Posterior vena cava (tissue), 2 donors: ENCODE results near the gene ZNF333. TPM values are rescaled to one million over a fixed set of nuclear protein-coding genes. Genes with fewer than 3 reads are reported as not detected.

Source experiments
- DNase-seq: peaks from one replicate; pipeline ENCODE4 v3.0.0-alpha.2; 2020; ENCODE audit warnings: low spot score
- intact Hi-C, 2 donors: fragments of 100-400 bp; cut with DNase I; formaldehyde crosslinking; loops; one replicate each; pipeline versions ENCODE4 v1.14.1 to v1.14.2; 2022 to 2023
- long read RNA-seq, 2 donors: library from polyadenylated mRNA; unstranded; transcript quantifications; one replicate each; pipeline ENCODE4 v2.0.0, GENCODE V29; 2020 to 2021
- total RNA-seq, 2 donors: library from RNA; stranded (reverse); fragmentation: NEBNext Ultra II Directional; extraction: Animal tissue kit (Norgen Biotek cat#: 25700); gene quantifications; one replicate each; pipeline ENCODE4 v1.2.1, GENCODE V29; 2021
- donor health status: DM: yes; HTN: yes; CAD: no.
- donor health status: DM: yes; HTN: yes; CAD: no.

Gene ZNF333
- 10 to 100 TPM; 17.5 to 20.3 TPM for total RNA-seq
- long read RNA-seq, donor 1, full-length matches to known transcripts = 2 of 4 reads
- long read RNA-seq, donor 1, partial matches to known transcripts = 0 of 4 reads
- long read RNA-seq, donor 1, other reads (novel, unspliced or antisense) = 2 of 4 reads
- long read RNA-seq, donor 2, partial matches to known transcripts = 1 of 12 reads
- long read RNA-seq, donor 2, other reads (novel, unspliced or antisense) = 11 of 12 reads

GRCh38 chr19:14689598-14690503 lies at the start of gene ZNF333:
Gene ZNF333, plus strand, starts transcription at chr19:14690048. Its CDS starts 3,444 bp downstream, at chr19:14693492.
- peak; percentile 98 for DNase-seq
- intact Hi-C loops = loop anchor here in 1 of 2 donors (5.0 kb wide), 1 partner anchor 123 kb away; no protein-coding TSS in a partner anchor

GRCh38 chr19:14648506-14648905 lies 41.3 kb upstream of the ZNF333 start:
- DNase-seq = no peak
- intact Hi-C loops = no loop called here

- intact Hi-C loops = no loop called here
- DNase-seq = no peak
These were observed 40.8 kb upstream of the ZNF333 start for GRCh38 chr19:14649020-14649419.

GRCh38 chr19:14650161-14650560 lies 39.7 kb upstream of the ZNF333 start:
- DNase-seq = no peak
- intact Hi-C loops = no loop called here

GRCh38 chr19:14654786-14655560 lies 34.9 kb upstream of the ZNF333 start:
- intact Hi-C loops = no loop called here
- no peak for DNase-seq

GRCh38 chr19:14655726-14656125 lies 34.1 kb upstream of the ZNF333 start:
- intact Hi-C loops = no loop called here
- no peak for DNase-seq

GRCh38 chr19:14659874-14660489 lies 29.9 kb upstream of the ZNF333 start:
- no peak for DNase-seq
- intact Hi-C loops = no loop called here

GRCh38 chr19:14661372-14661924 lies 28.4 kb upstream of the ZNF333 start:
- DNase-seq = no peak
- intact Hi-C loops = no loop called here

GRCh38 chr19:14669940-14670339 lies 19.9 kb upstream of the ZNF333 start:
- DNase-seq = no peak
- intact Hi-C loops = no loop called here

- no peak for DNase-seq
These were observed 19.4 kb upstream of the ZNF333 start for GRCh38 chr19:14670408-14670807.

GRCh38 chr19:14672188-14672872 lies 17.5 kb upstream of the ZNF333 start:
- intact Hi-C loops = no loop called here
- no peak for DNase-seq

More at GRCh38 chr19:14670408-14670807, 19.4 kb upstream of the ZNF333 start:
- intact Hi-C loops = no loop called here

GRCh38 chr19:14673088-14673487 lies 16.8 kb upstream of the ZNF333 start:
- DNase-seq = no peak
- intact Hi-C loops = no loop called here

GRCh38 chr19:14674764-14675163 lies 15.1 kb upstream of the ZNF333 start, which contains the start of gene ADGRE3:
Gene ADGRE3, minus strand, starts transcription at chr19:14674844. Its CDS starts 74 bp downstream, at chr19:14674770.
- DNase-seq = no peak
- intact Hi-C loops = no loop called here

- intact Hi-C loops = no loop called here
- no peak for DNase-seq
These were observed 13.1 kb upstream of the ZNF333 start for GRCh38 chr19:14676762-14677161.

GRCh38 chr19:14677464-14677863 lies 12.4 kb upstream of the ZNF333 start:
- no peak for DNase-seq
- intact Hi-C loops = no loop called here

GRCh38 chr19:14678199-14678598 lies 11.6 kb upstream of the ZNF333 start:
- intact Hi-C loops = no loop called here
- no peak for DNase-seq

- intact Hi-C loops = no loop called here
- no peak for DNase-seq
These were observed 7.8 kb upstream of the ZNF333 start for GRCh38 chr19:14682084-14682483.

- intact Hi-C loops = no loop called here
- no peak for DNase-seq
These were observed 6.4 kb upstream of the ZNF333 start for GRCh38 chr19:14683439-14683838.
